ENCODE measurements around the gene RIMS4. TPM values are rescaled to one million over a fixed set of nuclear protein-coding genes. Genes with fewer than 3 reads are reported as not detected.

The RIMS4 gene
- total and polyA plus RNA-seq, 12 donors, result 0.04 to 0.42 (median 0.13) TPM; not detected in 5

GRCh38 chr20:44756011-44756688 is 54.2 kb downstream of the RIMS4 start:
- DNase-seq (no peak), ATAC-seq (no peak)
- H3K4me3 ChIP-seq, result no peak overlapping the region
- no peaks in the 10 kb centered on the region for H3K9me3 ChIP-seq
- no peaks in the 10 kb centered on the region for H3K36me3 ChIP-seq
- peaks cover 0 to 3% (median 0%) of the 10 kb centered on the region in 9 donors for H3K4me1 ChIP-seq
- no peak for TF ChIP-seq CTCF (IDR thresholded peaks at IDR 0.05)
- WGBS, 2 donors, result 90% methylated on average over 18 of the region's 18 CpGs
- intact Hi-C loops (cut with DNase I), result no loop called here
- peaks cover 0 to 30% (median 5%) of the 10 kb centered on the region in 7 donors for H3K27me3 ChIP-seq
- no peak overlapping the region for H3K27ac ChIP-seq

- no peak for TF ChIP-seq CTCF (IDR thresholded peaks at IDR 0.05)
- no peak for ATAC-seq
- Histone ChIP-seq H3K4me1 (peaks cover 0 to 5% (median 0%) of the 10 kb centered on the region in 9 donors), H3K9me3 (no peaks in the 10 kb centered on the region), H3K27me3 (peaks cover 6 to 46% (median 16%) of the 10 kb centered on the region in 7 donors), H3K36me3 (no peaks in the 10 kb centered on the region), H3K27ac (no peak overlapping the region), H3K4me3 (no peak overlapping the region)
- intact Hi-C loops (cut with DNase I), result loop anchor here in 1 of 10 donors (5.0 kb wide), 1 partner anchor 113 kb away; no protein-coding TSS in a partner anchor
- WGBS, 2 donors, result 69 to 70% methylated on average over 7 of the region's 7 CpGs
- DNase-seq, result no peak
These were observed 55.8 kb downstream of the RIMS4 start for GRCh38 chr20:44754554-44754953.

- TF ChIP-seq CTCF (IDR thresholded peaks at IDR 0.05), result no peak
- intact Hi-C loops (cut with DNase I), result loop anchor here in 1 of 10 donors (5.0 kb wide), 1 partner anchor 115 kb away; no protein-coding TSS in a partner anchor
- ATAC-seq (no peak), DNase-seq (no peak)
- Histone ChIP-seq H3K36me3 (no peaks in the 10 kb centered on the region), H3K9me3 (no peaks in the 10 kb centered on the region), H3K27ac (no peak overlapping the region), H3K27me3 (peaks cover 6 to 53% (median 16%) of the 10 kb centered on the region in 7 donors), H3K4me1 (peaks cover 0 to 9% (median under 1%) of the 10 kb centered on the region in 9 donors), H3K4me3 (no peak overlapping the region)
- WGBS, 2 donors, result 71 to 76% methylated on average over 17 of the region's 17 CpGs
These were observed 58.0 kb downstream of the RIMS4 start for GRCh38 chr20:44752099-44752931.

GRCh38 chr20:44750081-44750805 is 60.1 kb downstream of the RIMS4 start:
- H3K4me3 ChIP-seq, result no peak overlapping the region
- peak in 6 of 9 donors; percentile 9 to 56 (median 26) for TF ChIP-seq CTCF (IDR thresholded peaks at IDR 0.05)
- H3K27me3 ChIP-seq, result peaks cover 6 to 53% (median 23%) of the 10 kb centered on the region in 7 donors
- H3K36me3 ChIP-seq, result no peaks in the 10 kb centered on the region
- peaks cover 0 to 28% (median 13%) of the 10 kb centered on the region in 9 donors for H3K4me1 ChIP-seq
- no peaks in the 10 kb centered on the region for H3K9me3 ChIP-seq
- intact Hi-C loops (cut with DNase I), result loop anchor here in 1 of 10 donors (5.0 kb wide), 1 partner anchor 117 kb away; no protein-coding TSS in a partner anchor
- DNase-seq (no peak), ATAC-seq (no peak)
- H3K27ac ChIP-seq, result no peak overlapping the region
- 28 to 40% methylated on average over 71 to 73 of the region's 73 CpGs for WGBS, 2 donors
